ENCODE results near the gene COA3.
"Not testable (repeated sequence)": the region's sequence is repeated elsewhere in the genome, so short reads cannot be mapped to it uniquely, and the experiment has no call there.

Gene COA3

GRCh38 chr17:42782166-42783061 is 16.1 kb downstream of the COA3 start:
- no peak for DNase-seq (ENCODE audit: low read depth in 2 of 2)

- DNase-seq (ENCODE audit: low read depth in 2 of 2), result no peak
Observed at GRCh38 chr17:42781639-42782165, 16.8 kb downstream of the COA3 start.

GRCh38 chr17:42780851-42781638 is 17.5 kb downstream of the COA3 start:
- no peak for DNase-seq (ENCODE audit: low read depth in 2 of 2)

GRCh38 chr17:42779936-42780850 is 18.3 kb downstream of the COA3 start, which contains the start of gene WNK4:
Gene WNK4 (plus strand): TSS chr17:42780610. CDS start chr17:42780699, 89 bp downstream.
- DNase-seq (ENCODE audit: low read depth in 2 of 2), result no peak

- DNase-seq (ENCODE audit: low read depth in 2 of 2), result no peak
Observed at GRCh38 chr17:42779304-42779935, 19.1 kb downstream of the COA3 start.

GRCh38 chr17:42778570-42778969 is 19.9 kb downstream of the COA3 start:
- DNase-seq (ENCODE audit: low read depth in 2 of 2), result no peak

DNA sequence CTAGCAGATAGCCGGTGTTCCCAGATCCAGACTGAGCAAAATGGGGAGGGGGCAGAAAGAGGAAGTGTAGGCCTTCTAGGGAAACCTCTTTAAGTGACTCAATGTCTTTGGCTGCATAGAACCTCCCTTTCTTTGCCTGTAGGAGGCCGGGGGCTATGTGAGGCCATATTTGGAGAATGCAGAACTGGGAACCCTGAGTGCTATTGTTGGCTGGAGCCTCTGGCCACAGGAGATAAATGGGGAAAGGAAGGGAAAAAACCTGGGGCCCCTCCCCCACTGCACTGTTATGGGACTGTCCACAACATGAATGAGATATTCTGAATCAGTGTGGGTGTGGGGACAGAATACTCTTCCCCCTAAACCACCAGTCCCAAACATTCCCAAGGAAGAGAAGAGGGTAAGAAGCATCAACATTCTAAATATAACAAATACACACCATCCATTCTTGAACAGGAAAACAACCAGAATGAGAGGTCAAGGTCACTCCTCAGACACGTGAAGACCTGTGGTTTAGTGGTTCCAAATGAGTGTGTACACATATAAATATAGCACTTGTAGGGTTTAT is 22.9 kb downstream of the COA3 start:
- DNase-seq (ENCODE audit: low read depth in 2 of 2), result no peak

DNA sequence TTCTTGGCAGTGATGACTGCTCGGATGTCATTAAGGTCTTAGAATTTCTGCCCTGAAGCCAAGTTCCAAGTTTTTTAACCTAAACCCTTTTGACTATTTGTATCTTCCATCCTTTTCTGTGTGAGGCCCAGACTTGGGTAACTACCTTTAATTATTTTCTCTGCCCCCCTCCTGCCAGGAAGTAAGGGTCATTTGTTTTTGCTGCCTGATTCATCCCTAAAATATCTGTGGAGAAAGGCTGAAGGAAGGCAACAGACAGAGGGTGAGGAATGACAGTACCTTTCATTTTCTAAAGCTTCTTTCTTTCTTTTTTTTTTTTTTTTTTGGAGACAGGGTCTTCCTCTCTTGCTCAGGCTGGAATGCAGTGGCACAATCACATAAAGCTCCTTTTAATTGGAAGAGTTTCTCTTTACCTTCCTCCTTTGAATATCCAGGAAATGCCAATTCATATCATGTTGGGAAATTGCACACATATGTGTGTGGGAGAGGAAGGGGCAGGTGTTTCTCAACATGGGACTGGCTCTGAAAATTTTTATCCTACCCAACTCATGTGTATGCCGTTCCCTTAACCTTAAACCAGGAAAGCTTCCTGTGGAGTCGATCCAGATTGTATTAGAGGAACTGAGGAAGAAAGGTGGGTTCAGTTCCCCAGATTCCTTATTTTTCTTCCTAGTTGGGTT is 24.3 kb downstream of the COA3 start:
- no peak for DNase-seq (ENCODE audit: low read depth in 2 of 2)

- DNase-seq (ENCODE audit: low read depth in 2 of 2), result peak; percentile 55 to 68
Observed at GRCh38 chr17:42773290-42774035, 25.0 kb downstream of the COA3 start, which contains the start of gene VPS25. Gene VPS25 (plus strand): TSS chr17:42773449. CDS start chr17:42773476, 27 bp downstream.

DNA sequence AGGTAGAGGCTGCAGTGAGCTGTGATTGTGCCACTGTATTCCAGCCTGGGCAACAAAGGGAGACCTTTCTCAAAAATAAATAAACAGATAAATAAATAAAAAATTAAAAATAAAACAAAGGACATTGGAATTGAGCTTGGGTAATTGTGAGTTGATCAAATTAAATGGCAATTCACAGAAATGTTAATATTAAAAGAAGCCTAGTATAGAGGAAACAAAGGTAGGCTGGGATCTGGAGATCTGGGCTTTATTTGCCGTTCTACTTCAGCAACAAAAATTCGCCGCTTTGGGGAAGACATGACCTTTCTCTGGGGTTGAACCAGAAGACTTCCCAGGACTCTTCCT is 25.6 kb downstream of the COA3 start:
- DNase-seq (ENCODE audit: low read depth in 2 of 2), result no peak

GRCh38 chr17:42769964-42770363 is 28.5 kb downstream of the COA3 start:
- DNase-seq (ENCODE audit: low read depth in 2 of 2), result not testable (repeated sequence)

GRCh38 chr17:42768006-42768405 is 30.5 kb downstream of the COA3 start:
- DNase-seq (ENCODE audit: low read depth in 2 of 2), result not testable (repeated sequence)

GRCh38 chr17:42767512-42767911 is 31.0 kb downstream of the COA3 start:
- DNase-seq (ENCODE audit: low read depth in 2 of 2), result no peak

DNA sequence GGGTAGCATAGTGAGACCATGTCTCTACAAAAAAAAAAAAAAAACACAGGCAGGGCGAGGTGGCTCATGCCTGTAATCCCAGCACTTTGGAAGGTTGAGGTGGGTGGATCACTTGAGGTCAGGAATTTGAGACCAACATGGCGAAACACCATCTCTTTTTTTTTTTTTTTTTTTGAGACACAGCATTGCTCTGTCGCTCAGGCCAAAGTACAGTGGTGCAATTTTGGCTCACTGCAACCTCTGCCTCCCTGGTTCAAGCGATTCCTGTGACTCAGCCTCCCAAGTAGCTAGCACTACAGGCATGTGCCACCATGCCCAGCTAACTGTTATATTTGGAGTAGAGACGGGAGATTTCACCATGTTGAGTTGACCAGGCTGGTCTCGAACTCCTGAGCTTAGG is 32.4 kb downstream of the COA3 start:
- no peak for DNase-seq (ENCODE audit: low read depth in 2 of 2)

- no peak for DNase-seq (ENCODE audit: low read depth in 2 of 2)
Observed at GRCh38 chr17:42761638-42762037, 36.9 kb downstream of the COA3 start.

- DNase-seq (ENCODE audit: low read depth in 2 of 2), result no peak
Observed at GRCh38 chr17:42760652-42761581, 37.6 kb downstream of the COA3 start, which contains the start of gene RAMP2. Gene RAMP2 (plus strand): TSS chr17:42761227. CDS start chr17:42761262, 35 bp downstream.

GRCh38 chr17:42759982-42760651 is 38.4 kb downstream of the COA3 start:
- DNase-seq (ENCODE audit: low read depth in 2 of 2), result no peak

All from stimulated activated CD8-positive, alpha-beta memory T cell treated with anti-CD3 and anti-CD28 coated beads, Interleukin-7, amount 100 ng/mL, for 4 hours (primary cell).